GM23338 (cell line): ENCODE results near the gene TDO2. TPM values are rescaled to one million over a fixed set of nuclear protein-coding genes. Genes with fewer than 3 reads are reported as not detected.

Experiments
- ATAC-seq: fragments of 200-7000 bp; cut with Tn5 transposase; 3 replicates; pipeline ENCODE4 v1.9.1; 2020
- DNase-seq: peaks from one replicate; pipeline ENCODE4 v3.0.0-alpha.2; 2015; ENCODE audit warnings: low spot score
- H2AFZ ChIP-seq: fragments of 200-600 bp; sonication (generic); 2 replicates; pipeline ENCODE4 v1.8.0; 2016; ENCODE audit warnings: antibody characterized with exemption, mild to moderate bottlenecking, moderate library complexity
- H3F3A ChIP-seq: fragments of 200-600 bp; sonication (generic); replicated peaks from 2 replicates; pipeline ENCODE4 v1.8.0; 2017; ENCODE audit warnings: antibody characterized with exemption, mixed run types, low read depth
- H3K27ac ChIP-seq: fragments of 200-600 bp; sonication (generic); 2 replicates; pipeline ENCODE4 v1.6.1; 2016; ENCODE audit warnings: low read depth
- H3K27me3 ChIP-seq: fragments of 200-600 bp; sonication (generic); 2 replicates; pipeline ENCODE4 v1.8.0; 2016; ENCODE audit warnings: mild to moderate bottlenecking, mixed run types, moderate library complexity; ENCODE audit not compliant: insufficient read depth
- H3K36me3 ChIP-seq: fragments of 200-600 bp; sonication (generic); 2 replicates; pipeline ENCODE4 v1.8.0; 2016; ENCODE audit warnings: mild to moderate bottlenecking; ENCODE audit not compliant: insufficient read depth
- H3K4me1 ChIP-seq: fragments of 200-600 bp; sonication (generic); 2 replicates; pipeline ENCODE4 v1.8.0; 2016; ENCODE audit warnings: mild to moderate bottlenecking, moderate library complexity; ENCODE audit not compliant: insufficient read depth
- H3K4me2 ChIP-seq: fragments of 200-600 bp; sonication (generic); 2 replicates; pipeline ENCODE4 v1.7.1; 2017; ENCODE audit warnings: mixed run types
- H3K4me3 ChIP-seq: fragments of 200-600 bp; sonication (generic); 2 replicates; pipeline ENCODE4 v1.6.1; 2016; ENCODE audit warnings: mixed run types
- H3K79me2 ChIP-seq: fragments of 200-600 bp; sonication (generic); replicated peaks from 2 replicates; pipeline ENCODE4 v1.8.0; 2017; ENCODE audit warnings: mild to moderate bottlenecking; ENCODE audit not compliant: insufficient read depth
- H3K9me2 ChIP-seq: fragments of 200-600 bp; sonication (generic); 2 replicates; pipeline ENCODE4 v1.8.0; 2017; ENCODE audit not compliant: insufficient read depth
- H4K20me1 ChIP-seq: fragments of 200-600 bp; sonication (generic); replicated peaks from 2 replicates; pipeline ENCODE4 v1.8.0; 2017; ENCODE audit warnings: mild to moderate bottlenecking; ENCODE audit not compliant: insufficient read depth
- H3K27ac Mint-ChIP-seq: 2 replicates; pipeline ENCODE4 v1.8.0; 2020; ENCODE audit warnings: inconsistent platforms, mild to moderate bottlenecking, moderate library complexity, mixed read lengths
- H3K27me3 Mint-ChIP-seq: 3 replicates; pipeline ENCODE4 v1.8.0; 2022; ENCODE audit warnings: low read depth, mild to moderate bottlenecking, moderate library complexity, mixed read lengths, inconsistent platforms; ENCODE audit not compliant: insufficient read depth, poor library complexity
- H3K36me3 Mint-ChIP-seq: 3 replicates; pipeline ENCODE4 v1.8.0; 2021; ENCODE audit warnings: low read depth, mild to moderate bottlenecking, inconsistent platforms, moderate library complexity, mixed read lengths
- H3K4me1 Mint-ChIP-seq: 3 replicates; pipeline ENCODE4 v1.8.0; 2020; ENCODE audit warnings: mild to moderate bottlenecking, inconsistent platforms, mixed read lengths
- H3K4me3 Mint-ChIP-seq: 3 replicates; pipeline ENCODE4 v1.8.0; 2021; ENCODE audit warnings: moderate library complexity, mild to moderate bottlenecking, inconsistent platforms, mixed read lengths
- H3K9me3 Mint-ChIP-seq: 3 replicates; pipeline ENCODE4 v1.8.0; 2020; ENCODE audit warnings: moderate library complexity, mild to moderate bottlenecking, inconsistent platforms, mixed read lengths
- CREB1 ChIP-seq: fragments of 250-450 bp; sonication (Bioruptor Pico); IDR thresholded peaks from 2 replicates; pipeline ENCODE4 v1.5.0; 2020; ENCODE audit warnings: low read depth, mild to moderate bottlenecking, moderate library complexity
- EZH2 ChIP-seq: fragments of 200-600 bp; sonication (generic); IDR thresholded peaks from one replicate; pipeline ENCODE4 v1.8.0; 2017; ENCODE audit warnings: antibody characterized with exemption, mild to moderate bottlenecking, low read depth; ENCODE audit not compliant: unreplicated experiment
- EZH2phosphoT487 ChIP-seq: fragments of 200-600 bp; sonication (generic); IDR thresholded peaks from one replicate; pipeline ENCODE4 v1.8.1; 2018; ENCODE audit warnings: antibody characterized with exemption; ENCODE audit not compliant: unreplicated experiment
- NANOG ChIP-seq: IDR thresholded peaks from 2 replicates; pipeline ENCODE4 v1.6.1; 2016; ENCODE audit warnings: antibody characterized with exemption, borderline replicate concordance
- STAT1 ChIP-seq: IDR thresholded peaks from one replicate; pipeline ENCODE4 v1.6.1; 2016; ENCODE audit warnings: antibody characterized with exemption; ENCODE audit not compliant: unreplicated experiment
- ZNF114 ChIP-seq: fragments of 250-450 bp; sonication (Bioruptor Pico); IDR thresholded peaks from 2 replicates; pipeline ENCODE4 v1.5.0; 2020; ENCODE audit warnings: mild to moderate bottlenecking, moderate library complexity
- polyA plus RNA-seq: library from polyadenylated mRNA; unstranded; fragments of >200 nt; fragmentation: Nextera tagmentation; extraction: Ambion mirVana; gene quantifications from 2 replicates; pipeline ENCODE4 v1.2.1, GENCODE V29; 2016
- total RNA-seq: library from RNA; depleted of rRNA; stranded (reverse); fragments of >200 nt; shearing (Covaris generic); gene quantifications from 2 replicates; pipeline ENCODE4 v1.2.3, GENCODE V29; 2014
- TF ChIP-seq, protein P1 (sequence below): IDR thresholded peaks from one replicate; pipeline ENCODE4 v1.6.1; 2018; ENCODE audit warnings: antibody characterized with exemption; ENCODE audit not compliant: unreplicated experiment
- TF ChIP-seq, protein P2 (sequence below): fragments of 250-450 bp; sonication (Bioruptor Pico); IDR thresholded peaks from 2 replicates; pipeline ENCODE4 v1.5.0; 2020; ENCODE audit warnings: mild to moderate bottlenecking, moderate library complexity
- TF ChIP-seq, protein P3 (sequence below), 2 experiments: fragments of 200-600 bp in 1 of 2; sonication (generic) in 1 of 2; conservative IDR thresholded peaks; 2 replicates each; pipeline versions ENCODE4 v1.5.1 to v1.6.1; 2016 to 2017; ENCODE audit warnings: antibody characterized with exemption in 2 of 2, low read depth in 2 of 2, mild to moderate bottlenecking in 2 of 2, moderate library complexity in 1 of 2

The TDO2 gene
- total and polyA plus RNA-seq, 2 experiments from 2014 or later = 0.10 TPM; not detected in 1

DNA sequence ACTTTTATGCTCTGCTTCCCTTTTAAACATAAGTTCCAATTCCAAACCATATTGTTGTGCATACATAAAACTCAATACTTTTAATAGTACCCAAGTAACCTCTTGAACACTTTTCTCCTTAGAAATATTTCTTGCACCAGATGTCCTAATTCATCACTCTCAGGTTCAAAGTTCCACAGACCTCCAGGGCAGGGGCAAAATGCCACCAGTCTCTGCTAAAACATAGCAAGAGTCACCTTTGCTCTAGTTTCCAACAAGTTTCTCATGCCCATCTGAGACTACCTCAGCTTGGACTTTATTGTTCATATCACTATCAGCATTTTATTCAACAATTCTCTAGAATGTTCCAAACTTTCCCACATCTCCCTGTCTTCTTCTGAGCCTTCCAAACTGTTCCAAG lies 23.7 kb upstream of the TDO2 start:
- Histone ChIP-seq H3K4me3 (no peak overlapping the region), H4K20me1 (no peaks in the 10 kb centered on the region), H2AFZ (no peak overlapping the region), H3F3A (no peaks in the 10 kb centered on the region), H3K27me3 (no peaks in the 10 kb centered on the region), H3K4me2 (no peak overlapping the region), H3K36me3 (peaks cover 12% of the 10 kb centered on the region), H3K27ac (no peak overlapping the region), H3K9me2 (peaks cover 3% of the 10 kb centered on the region; the same call in 1 of the 2 replicates), H3K4me1 (no peaks in the 10 kb centered on the region; the same call in 1 of the 2 replicates), H3K79me2 (no peaks in the 10 kb centered on the region)
- H3K4me3 Mint-ChIP-seq = no peak overlapping the region
- H3K9me3 Mint-ChIP-seq = peaks cover 60% of the 10 kb centered on the region
- no peak overlapping the region for H3K27ac Mint-ChIP-seq
- H3K4me1 Mint-ChIP-seq = peaks cover 8% of the 10 kb centered on the region; the same call in 2 of the 3 replicates
- TF ChIP-seq, protein P1, sequence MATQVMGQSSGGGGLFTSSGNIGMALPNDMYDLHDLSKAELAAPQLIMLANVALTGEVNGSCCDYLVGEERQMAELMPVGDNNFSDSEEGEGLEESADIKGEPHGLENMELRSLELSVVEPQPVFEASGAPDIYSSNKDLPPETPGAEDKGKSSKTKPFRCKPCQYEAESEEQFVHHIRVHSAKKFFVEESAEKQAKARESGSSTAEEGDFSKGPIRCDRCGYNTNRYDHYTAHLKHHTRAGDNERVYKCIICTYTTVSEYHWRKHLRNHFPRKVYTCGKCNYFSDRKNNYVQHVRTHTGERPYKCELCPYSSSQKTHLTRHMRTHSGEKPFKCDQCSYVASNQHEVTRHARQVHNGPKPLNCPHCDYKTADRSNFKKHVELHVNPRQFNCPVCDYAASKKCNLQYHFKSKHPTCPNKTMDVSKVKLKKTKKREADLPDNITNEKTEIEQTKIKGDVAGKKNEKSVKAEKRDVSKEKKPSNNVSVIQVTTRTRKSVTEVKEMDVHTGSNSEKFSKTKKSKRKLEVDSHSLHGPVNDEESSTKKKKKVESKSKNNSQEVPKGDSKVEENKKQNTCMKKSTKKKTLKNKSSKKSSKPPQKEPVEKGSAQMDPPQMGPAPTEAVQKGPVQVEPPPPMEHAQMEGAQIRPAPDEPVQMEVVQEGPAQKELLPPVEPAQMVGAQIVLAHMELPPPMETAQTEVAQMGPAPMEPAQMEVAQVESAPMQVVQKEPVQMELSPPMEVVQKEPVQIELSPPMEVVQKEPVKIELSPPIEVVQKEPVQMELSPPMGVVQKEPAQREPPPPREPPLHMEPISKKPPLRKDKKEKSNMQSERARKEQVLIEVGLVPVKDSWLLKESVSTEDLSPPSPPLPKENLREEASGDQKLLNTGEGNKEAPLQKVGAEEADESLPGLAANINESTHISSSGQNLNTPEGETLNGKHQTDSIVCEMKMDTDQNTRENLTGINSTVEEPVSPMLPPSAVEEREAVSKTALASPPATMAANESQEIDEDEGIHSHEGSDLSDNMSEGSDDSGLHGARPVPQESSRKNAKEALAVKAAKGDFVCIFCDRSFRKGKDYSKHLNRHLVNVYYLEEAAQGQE = no peak
- TF ChIP-seq CREB1 (no peak), EZH2phosphoT487 (no peak), NANOG (no peak), EZH2 (no peak)
- no peaks in the 10 kb centered on the region for H3K27me3 Mint-ChIP-seq
- ATAC-seq = no peak
- peaks cover 46% of the 10 kb centered on the region for H3K36me3 Mint-ChIP-seq
- DNase-seq = no peak

DNA sequence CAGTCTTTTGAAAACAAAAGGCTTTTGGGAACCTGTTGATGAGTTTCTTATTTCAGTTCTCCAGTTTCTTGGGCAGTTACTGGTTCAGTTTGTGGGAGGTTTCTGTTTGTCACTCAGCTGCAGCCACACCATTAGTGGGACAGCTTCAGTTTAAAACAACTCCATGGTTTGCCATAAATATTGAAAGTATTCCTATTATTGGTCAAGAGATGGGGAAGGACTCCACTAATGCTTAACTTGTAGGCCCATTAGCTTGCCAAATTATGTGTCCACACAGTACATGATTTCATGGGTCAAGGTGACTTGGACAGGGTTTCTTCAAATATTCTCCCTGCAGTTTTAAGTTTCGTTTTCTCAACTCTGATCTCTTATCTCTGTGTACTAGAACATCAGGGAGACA lies 21.9 kb upstream of the TDO2 start:
- Histone ChIP-seq H3K79me2 (no peaks in the 10 kb centered on the region), H3K4me3 (no peak overlapping the region), H3K9me2 (peaks cover 3% of the 10 kb centered on the region; the same call in 1 of the 2 replicates), H3K27ac (no peak overlapping the region), H4K20me1 (no peaks in the 10 kb centered on the region), H2AFZ (no peak overlapping the region), H3F3A (no peaks in the 10 kb centered on the region), H3K27me3 (no peaks in the 10 kb centered on the region), H3K4me2 (no peak overlapping the region), H3K4me1 (no peaks in the 10 kb centered on the region; the same call in 1 of the 2 replicates), H3K36me3 (0 out of 2 replicates have a peak, but pooled peaks cover under 1% of the 10 kb centered on the region)
- ATAC-seq = no peak
- H3K9me3 Mint-ChIP-seq = peaks cover 47% of the 10 kb centered on the region
- no peak overlapping the region for H3K27ac Mint-ChIP-seq
- peaks cover 11% of the 10 kb centered on the region for H3K4me1 Mint-ChIP-seq
- no peak for DNase-seq
- H3K36me3 Mint-ChIP-seq = peaks cover 36% of the 10 kb centered on the region
- no peak overlapping the region for H3K4me3 Mint-ChIP-seq
- H3K27me3 Mint-ChIP-seq = no peaks in the 10 kb centered on the region
- no peak for TF ChIP-seq EZH2phosphoT487
- TF ChIP-seq, protein P2, sequence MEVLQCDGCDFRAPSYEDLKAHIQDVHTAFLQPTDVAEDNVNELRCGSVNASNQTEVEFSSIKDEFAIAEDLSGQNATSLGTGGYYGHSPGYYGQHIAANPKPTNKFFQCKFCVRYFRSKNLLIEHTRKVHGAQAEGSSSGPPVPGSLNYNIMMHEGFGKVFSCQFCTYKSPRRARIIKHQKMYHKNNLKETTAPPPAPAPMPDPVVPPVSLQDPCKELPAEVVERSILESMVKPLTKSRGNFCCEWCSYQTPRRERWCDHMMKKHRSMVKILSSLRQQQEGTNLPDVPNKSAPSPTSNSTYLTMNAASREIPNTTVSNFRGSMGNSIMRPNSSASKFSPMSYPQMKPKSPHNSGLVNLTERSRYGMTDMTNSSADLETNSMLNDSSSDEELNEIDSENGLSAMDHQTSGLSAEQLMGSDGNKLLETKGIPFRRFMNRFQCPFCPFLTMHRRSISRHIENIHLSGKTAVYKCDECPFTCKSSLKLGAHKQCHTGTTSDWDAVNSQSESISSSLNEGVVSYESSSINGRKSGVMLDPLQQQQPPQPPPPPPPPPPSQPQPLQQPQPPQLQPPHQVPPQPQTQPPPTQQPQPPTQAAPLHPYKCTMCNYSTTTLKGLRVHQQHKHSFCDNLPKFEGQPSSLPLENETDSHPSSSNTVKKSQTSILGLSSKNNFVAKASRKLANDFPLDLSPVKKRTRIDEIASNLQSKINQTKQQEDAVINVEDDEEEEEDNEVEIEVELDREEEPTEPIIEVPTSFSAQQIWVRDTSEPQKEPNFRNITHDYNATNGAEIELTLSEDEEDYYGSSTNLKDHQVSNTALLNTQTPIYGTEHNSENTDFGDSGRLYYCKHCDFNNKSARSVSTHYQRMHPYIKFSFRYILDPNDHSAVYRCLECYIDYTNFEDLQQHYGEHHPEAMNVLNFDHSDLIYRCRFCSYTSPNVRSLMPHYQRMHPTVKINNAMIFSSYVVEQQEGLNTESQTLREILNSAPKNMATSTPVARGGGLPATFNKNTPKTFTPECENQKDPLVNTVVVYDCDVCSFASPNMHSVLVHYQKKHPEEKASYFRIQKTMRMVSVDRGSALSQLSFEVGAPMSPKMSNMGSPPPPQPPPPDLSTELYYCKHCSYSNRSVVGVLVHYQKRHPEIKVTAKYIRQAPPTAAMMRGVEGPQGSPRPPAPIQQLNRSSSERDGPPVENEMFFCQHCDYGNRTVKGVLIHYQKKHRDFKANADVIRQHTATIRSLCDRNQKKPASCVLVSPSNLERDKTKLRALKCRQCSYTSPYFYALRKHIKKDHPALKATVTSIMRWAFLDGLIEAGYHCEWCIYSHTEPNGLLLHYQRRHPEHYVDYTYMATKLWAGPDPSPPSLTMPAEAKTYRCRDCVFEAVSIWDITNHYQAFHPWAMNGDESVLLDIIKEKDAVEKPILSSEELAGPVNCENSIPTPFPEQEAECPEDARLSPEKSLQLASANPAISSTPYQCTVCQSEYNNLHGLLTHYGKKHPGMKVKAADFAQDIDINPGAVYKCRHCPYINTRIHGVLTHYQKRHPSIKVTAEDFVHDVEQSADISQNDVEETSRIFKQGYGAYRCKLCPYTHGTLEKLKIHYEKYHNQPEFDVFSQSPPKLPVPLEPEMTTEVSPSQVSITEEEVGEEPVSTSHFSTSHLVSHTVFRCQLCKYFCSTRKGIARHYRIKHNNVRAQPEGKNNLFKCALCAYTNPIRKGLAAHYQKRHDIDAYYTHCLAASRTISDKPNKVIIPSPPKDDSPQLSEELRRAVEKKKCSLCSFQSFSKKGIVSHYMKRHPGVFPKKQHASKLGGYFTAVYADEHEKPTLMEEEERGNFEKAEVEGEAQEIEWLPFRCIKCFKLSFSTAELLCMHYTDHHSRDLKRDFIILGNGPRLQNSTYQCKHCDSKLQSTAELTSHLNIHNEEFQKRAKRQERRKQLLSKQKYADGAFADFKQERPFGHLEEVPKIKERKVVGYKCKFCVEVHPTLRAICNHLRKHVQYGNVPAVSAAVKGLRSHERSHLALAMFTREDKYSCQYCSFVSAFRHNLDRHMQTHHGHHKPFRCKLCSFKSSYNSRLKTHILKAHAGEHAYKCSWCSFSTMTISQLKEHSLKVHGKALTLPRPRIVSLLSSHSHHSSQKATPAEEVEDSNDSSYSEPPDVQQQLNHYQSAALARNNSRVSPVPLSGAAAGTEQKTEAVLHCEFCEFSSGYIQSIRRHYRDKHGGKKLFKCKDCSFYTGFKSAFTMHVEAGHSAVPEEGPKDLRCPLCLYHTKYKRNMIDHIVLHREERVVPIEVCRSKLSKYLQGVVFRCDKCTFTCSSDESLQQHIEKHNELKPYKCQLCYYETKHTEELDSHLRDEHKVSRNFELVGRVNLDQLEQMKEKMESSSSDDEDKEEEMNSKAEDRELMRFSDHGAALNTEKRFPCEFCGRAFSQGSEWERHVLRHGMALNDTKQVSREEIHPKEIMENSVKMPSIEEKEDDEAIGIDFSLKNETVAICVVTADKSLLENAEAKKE (CRISPR knock-in tag) = no peak
- TF ChIP-seq STAT1 = no peak
- TF ChIP-seq ZNF114 (CRISPR knock-in tag) = no peak
- TF ChIP-seq, protein P3, sequence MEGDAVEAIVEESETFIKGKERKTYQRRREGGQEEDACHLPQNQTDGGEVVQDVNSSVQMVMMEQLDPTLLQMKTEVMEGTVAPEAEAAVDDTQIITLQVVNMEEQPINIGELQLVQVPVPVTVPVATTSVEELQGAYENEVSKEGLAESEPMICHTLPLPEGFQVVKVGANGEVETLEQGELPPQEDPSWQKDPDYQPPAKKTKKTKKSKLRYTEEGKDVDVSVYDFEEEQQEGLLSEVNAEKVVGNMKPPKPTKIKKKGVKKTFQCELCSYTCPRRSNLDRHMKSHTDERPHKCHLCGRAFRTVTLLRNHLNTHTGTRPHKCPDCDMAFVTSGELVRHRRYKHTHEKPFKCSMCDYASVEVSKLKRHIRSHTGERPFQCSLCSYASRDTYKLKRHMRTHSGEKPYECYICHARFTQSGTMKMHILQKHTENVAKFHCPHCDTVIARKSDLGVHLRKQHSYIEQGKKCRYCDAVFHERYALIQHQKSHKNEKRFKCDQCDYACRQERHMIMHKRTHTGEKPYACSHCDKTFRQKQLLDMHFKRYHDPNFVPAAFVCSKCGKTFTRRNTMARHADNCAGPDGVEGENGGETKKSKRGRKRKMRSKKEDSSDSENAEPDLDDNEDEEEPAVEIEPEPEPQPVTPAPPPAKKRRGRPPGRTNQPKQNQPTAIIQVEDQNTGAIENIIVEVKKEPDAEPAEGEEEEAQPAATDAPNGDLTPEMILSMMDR (conservative IDR thresholded peaks at IDR 0.05; ENCODE audit: low read depth in 2 of 2) = no peak
